K562 (cell line): Measurements from ENCODE around the gene MDP1. TPM values are rescaled to one million over a fixed set of nuclear protein-coding genes. Genes with fewer than 3 reads are reported as not detected.

Experiments used
- BCLAF1 ChIP-seq, 2 experiments: fragments of 450-650 bp in 1 of 2; IDR thresholded peaks; 2 replicates each; pipeline ENCODE4 v1.6.1; 2011 to 2017; ENCODE audit warnings: low read depth in 2 of 2, antibody characterized with exemption in 1 of 2, borderline replicate concordance in 1 of 2, low read length in 1 of 2, mild to moderate bottlenecking in 1 of 2, mixed read lengths in 1 of 2; ENCODE audit not compliant: control insufficient read depth in 1 of 2
- BRF1 ChIP-seq: IDR thresholded peaks from 3 replicates; pipeline ENCODE4 v1.6.1; 2011; ENCODE audit warnings: borderline replicate concordance, mild to moderate bottlenecking; ENCODE audit not compliant: insufficient read length; ENCODE audit errors: extremely low read depth
- KLF13 ChIP-seq: fragments of 450-650 bp; IDR thresholded peaks from 2 replicates; pipeline ENCODE4 v1.6.1; 2016; ENCODE audit warnings: missing genetic modification characterization, low read depth, mild to moderate bottlenecking, missing compliant biosample characterization, moderate library complexity, borderline replicate concordance
- SRSF9 ChIP-seq: fragments of 200-400 bp; formaldehyde crosslinking; IDR thresholded peaks from 2 replicates; pipeline ENCODE4 v1.6.1; 2017; ENCODE audit warnings: low read depth, low read length, borderline replicate concordance
- TBL1XR1 ChIP-seq, 2 experiments: IDR thresholded peaks; 2 replicates each; pipeline ENCODE4 v1.6.1; 2012; ENCODE audit warnings: improper control_type of control experiment in 2 of 2, low read length in 2 of 2, mild to moderate bottlenecking in 1 of 2
- ZKSCAN8 ChIP-seq: fragments of 200-800 bp; sonication (Bioruptor generic); IDR thresholded peaks from 2 replicates; pipeline ENCODE4 v1.6.1; 2016; ENCODE audit warnings: missing genetic modification characterization, missing compliant biosample characterization
- ZNF146 ChIP-seq: IDR thresholded peaks from one replicate; pipeline ENCODE4 v1.6.1; 2018; ENCODE audit warnings: missing compliant biosample characterization; ENCODE audit not compliant: unreplicated experiment
- ZNF586 ChIP-seq: fragments of 450-650 bp; formaldehyde crosslinking; conservative IDR thresholded peaks from 2 replicates; pipeline ENCODE4 v1.4.0; 2020; ENCODE audit warnings: mild to moderate bottlenecking, moderate library complexity
- polyA plus RNA-seq, 8 experiments: library from polyadenylated mRNA; depleted of rRNA in 4 of 8; stranded (reverse) in 5 of 8; unstranded in 3 of 8; fragments of >200 nt; fragmentation: Nextera tagmentation in 2 of 8; fragmentation: Illumina TruSeq in 1 of 8; extraction: Ambion mirVana in 2 of 8; extraction: Trizol in 1 of 8; gene quantifications; 2 replicates each; pipeline versions ENCODE4 v1.2.1 to v1.2.3, GENCODE V29; 2011 to 2014; ENCODE audit warnings: inconsistent platforms in 1 of 8, missing spikeins in 1 of 8
- total RNA-seq, 7 experiments: library from RNA; depleted of rRNA in 6 of 7; stranded (reverse); fragments of >200 nt in 6 of 7; fragmentation: Illumina TruSeq in 2 of 7; extraction: Trizol in 2 of 7; gene quantifications; 2 replicates each; pipeline versions ENCODE4 v1.2.1 to v1.2.3, GENCODE V29; 2011 to 2021; ENCODE audit warnings: low replicate concordance in 1 of 7
- TF ChIP-seq, protein P1 (sequence below): fragments of 450-650 bp; IDR thresholded peaks from 2 replicates; pipeline ENCODE4 v1.6.1; 2016; ENCODE audit warnings: mild to moderate bottlenecking, moderate library complexity

MDP1 gene
- total and polyA plus RNA-seq, 9 of the 15 experiments (the other 6 are each of a cell fraction or from before 2014, with no cell fraction given) = 2.7 to 29.6 (median 11.0) TPM

- TF ChIP-seq, protein P1, sequence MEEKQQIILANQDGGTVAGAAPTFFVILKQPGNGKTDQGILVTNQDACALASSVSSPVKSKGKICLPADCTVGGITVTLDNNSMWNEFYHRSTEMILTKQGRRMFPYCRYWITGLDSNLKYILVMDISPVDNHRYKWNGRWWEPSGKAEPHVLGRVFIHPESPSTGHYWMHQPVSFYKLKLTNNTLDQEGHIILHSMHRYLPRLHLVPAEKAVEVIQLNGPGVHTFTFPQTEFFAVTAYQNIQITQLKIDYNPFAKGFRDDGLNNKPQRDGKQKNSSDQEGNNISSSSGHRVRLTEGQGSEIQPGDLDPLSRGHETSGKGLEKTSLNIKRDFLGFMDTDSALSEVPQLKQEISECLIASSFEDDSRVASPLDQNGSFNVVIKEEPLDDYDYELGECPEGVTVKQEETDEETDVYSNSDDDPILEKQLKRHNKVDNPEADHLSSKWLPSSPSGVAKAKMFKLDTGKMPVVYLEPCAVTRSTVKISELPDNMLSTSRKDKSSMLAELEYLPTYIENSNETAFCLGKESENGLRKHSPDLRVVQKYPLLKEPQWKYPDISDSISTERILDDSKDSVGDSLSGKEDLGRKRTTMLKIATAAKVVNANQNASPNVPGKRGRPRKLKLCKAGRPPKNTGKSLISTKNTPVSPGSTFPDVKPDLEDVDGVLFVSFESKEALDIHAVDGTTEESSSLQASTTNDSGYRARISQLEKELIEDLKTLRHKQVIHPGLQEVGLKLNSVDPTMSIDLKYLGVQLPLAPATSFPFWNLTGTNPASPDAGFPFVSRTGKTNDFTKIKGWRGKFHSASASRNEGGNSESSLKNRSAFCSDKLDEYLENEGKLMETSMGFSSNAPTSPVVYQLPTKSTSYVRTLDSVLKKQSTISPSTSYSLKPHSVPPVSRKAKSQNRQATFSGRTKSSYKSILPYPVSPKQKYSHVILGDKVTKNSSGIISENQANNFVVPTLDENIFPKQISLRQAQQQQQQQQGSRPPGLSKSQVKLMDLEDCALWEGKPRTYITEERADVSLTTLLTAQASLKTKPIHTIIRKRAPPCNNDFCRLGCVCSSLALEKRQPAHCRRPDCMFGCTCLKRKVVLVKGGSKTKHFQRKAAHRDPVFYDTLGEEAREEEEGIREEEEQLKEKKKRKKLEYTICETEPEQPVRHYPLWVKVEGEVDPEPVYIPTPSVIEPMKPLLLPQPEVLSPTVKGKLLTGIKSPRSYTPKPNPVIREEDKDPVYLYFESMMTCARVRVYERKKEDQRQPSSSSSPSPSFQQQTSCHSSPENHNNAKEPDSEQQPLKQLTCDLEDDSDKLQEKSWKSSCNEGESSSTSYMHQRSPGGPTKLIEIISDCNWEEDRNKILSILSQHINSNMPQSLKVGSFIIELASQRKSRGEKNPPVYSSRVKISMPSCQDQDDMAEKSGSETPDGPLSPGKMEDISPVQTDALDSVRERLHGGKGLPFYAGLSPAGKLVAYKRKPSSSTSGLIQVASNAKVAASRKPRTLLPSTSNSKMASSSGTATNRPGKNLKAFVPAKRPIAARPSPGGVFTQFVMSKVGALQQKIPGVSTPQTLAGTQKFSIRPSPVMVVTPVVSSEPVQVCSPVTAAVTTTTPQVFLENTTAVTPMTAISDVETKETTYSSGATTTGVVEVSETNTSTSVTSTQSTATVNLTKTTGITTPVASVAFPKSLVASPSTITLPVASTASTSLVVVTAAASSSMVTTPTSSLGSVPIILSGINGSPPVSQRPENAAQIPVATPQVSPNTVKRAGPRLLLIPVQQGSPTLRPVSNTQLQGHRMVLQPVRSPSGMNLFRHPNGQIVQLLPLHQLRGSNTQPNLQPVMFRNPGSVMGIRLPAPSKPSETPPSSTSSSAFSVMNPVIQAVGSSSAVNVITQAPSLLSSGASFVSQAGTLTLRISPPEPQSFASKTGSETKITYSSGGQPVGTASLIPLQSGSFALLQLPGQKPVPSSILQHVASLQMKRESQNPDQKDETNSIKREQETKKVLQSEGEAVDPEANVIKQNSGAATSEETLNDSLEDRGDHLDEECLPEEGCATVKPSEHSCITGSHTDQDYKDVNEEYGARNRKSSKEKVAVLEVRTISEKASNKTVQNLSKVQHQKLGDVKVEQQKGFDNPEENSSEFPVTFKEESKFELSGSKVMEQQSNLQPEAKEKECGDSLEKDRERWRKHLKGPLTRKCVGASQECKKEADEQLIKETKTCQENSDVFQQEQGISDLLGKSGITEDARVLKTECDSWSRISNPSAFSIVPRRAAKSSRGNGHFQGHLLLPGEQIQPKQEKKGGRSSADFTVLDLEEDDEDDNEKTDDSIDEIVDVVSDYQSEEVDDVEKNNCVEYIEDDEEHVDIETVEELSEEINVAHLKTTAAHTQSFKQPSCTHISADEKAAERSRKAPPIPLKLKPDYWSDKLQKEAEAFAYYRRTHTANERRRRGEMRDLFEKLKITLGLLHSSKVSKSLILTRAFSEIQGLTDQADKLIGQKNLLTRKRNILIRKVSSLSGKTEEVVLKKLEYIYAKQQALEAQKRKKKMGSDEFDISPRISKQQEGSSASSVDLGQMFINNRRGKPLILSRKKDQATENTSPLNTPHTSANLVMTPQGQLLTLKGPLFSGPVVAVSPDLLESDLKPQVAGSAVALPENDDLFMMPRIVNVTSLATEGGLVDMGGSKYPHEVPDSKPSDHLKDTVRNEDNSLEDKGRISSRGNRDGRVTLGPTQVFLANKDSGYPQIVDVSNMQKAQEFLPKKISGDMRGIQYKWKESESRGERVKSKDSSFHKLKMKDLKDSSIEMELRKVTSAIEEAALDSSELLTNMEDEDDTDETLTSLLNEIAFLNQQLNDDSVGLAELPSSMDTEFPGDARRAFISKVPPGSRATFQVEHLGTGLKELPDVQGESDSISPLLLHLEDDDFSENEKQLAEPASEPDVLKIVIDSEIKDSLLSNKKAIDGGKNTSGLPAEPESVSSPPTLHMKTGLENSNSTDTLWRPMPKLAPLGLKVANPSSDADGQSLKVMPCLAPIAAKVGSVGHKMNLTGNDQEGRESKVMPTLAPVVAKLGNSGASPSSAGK = peak; percentile 98
- TF ChIP-seq BRF1 (no peak), BCLAF1 (IDR thresholded peaks at IDR 0.05; ENCODE audit: borderline replicate concordance in 1 of 2, control insufficient read depth in 1 of 2, low read depth in 2 of 2, low read length in 1 of 2) (no peak), ZKSCAN8 (CRISPR knock-in tag) (no peak), KLF13 (no peak), ZNF146 (CRISPR knock-in tag) (no peak), ZNF586 (CRISPR knock-in tag) (no peak), SRSF9 (no peak), TBL1XR1 (IDR thresholded peaks at IDR 0.05; ENCODE audit: low read length in 2 of 2) (no peak)
Measured at GRCh38 chr14:24195186-24196070, 20.4 kb downstream of the MDP1 start, which contains the start of gene TM9SF1 (continued).
